Left lung (tissue), 10 donors: Measurements from ENCODE around the gene ASS1. TPM values are rescaled to one million over a fixed set of nuclear protein-coding genes. Genes with fewer than 3 reads are reported as not detected.

Experiments
- ATAC-seq: fragments of 200-7000 bp; cut with Tn5 transposase; one replicate; pipeline ENCODE4 v1.9.1; 2020; ENCODE audit warnings: moderate library complexity
- DNase-seq, 4 donors: peaks; one replicate each; pipeline ENCODE4 v3.0.0-alpha.2; 2013 to 2020
- H3K27ac ChIP-seq, 2 donors: fragments of 200-600 bp; sonication (generic) in 1 of 2; one replicate each; pipeline versions ENCODE4 v1.5.0 to v1.8.0; 2020 to 2021
- H3K27me3 ChIP-seq, 2 donors: fragments of 200-600 bp; sonication (generic) in 1 of 2; one replicate each; pipeline versions ENCODE4 v1.5.0 to v1.8.0; 2020 to 2021
- H3K36me3 ChIP-seq, 2 donors: fragments of 200-600 bp; sonication (generic) in 1 of 2; one replicate each; pipeline versions ENCODE4 v1.5.0 to v1.8.0; 2020 to 2021
- H3K4me1 ChIP-seq, 2 donors: fragments of 200-600 bp; one replicate each; pipeline ENCODE4 v1.8.0; 2021
- H3K4me3 ChIP-seq, 2 donors: fragments of 200-600 bp; sonication (generic) in 1 of 2; one replicate each; pipeline versions ENCODE4 v1.5.0 to v1.8.0; 2020 to 2021; ENCODE audit warnings: mild to moderate bottlenecking in 1 of 2
- H3K9me3 ChIP-seq, 2 donors: fragments of 200-600 bp; sonication (generic) in 1 of 2; one replicate each; pipeline versions ENCODE4 v1.5.0 to v1.8.0; 2020 to 2021
- intact Hi-C, 2 donors: fragments of 100-400 bp; cut with DNase I; formaldehyde crosslinking; loops; one replicate each; pipeline versions ENCODE4 v1.11.2 to v1.14.2; 2022
- polyA plus RNA-seq, 6 donors: library from polyadenylated mRNA; unstranded; fragments of 120-200 nt; gene quantifications; one replicate each; pipeline ENCODE4 v1.2.1, GENCODE V29; 2013; ENCODE audit not compliant: insufficient read length in 6 of 6
- total RNA-seq, 2 donors: library from RNA; stranded (reverse); fragmentation: NEBNext Ultra II Directional; extraction: Animal tissue kit (Norgen Biotek cat#: 25700); gene quantifications; one replicate each; pipeline ENCODE4 v1.2.1, GENCODE V29; 2021
- TF ChIP-seq, protein P1 (sequence below), 2 donors: fragments of 200-600 bp; sonication (generic) in 1 of 2; IDR thresholded peaks; one replicate each; pipeline versions ENCODE4 v1.5.0 to v1.8.0; 2021; ENCODE audit warnings: antibody characterized with exemption in 2 of 2
- donor health status: DM: no; HTN: yes; CAD: no.
- donor health status: DM: no; HTN: no; CAD: no.

Gene ASS1
- total and polyA plus RNA-seq, 8 donors, result 11.9 to 99.7 (median 27.8) TPM

DNA sequence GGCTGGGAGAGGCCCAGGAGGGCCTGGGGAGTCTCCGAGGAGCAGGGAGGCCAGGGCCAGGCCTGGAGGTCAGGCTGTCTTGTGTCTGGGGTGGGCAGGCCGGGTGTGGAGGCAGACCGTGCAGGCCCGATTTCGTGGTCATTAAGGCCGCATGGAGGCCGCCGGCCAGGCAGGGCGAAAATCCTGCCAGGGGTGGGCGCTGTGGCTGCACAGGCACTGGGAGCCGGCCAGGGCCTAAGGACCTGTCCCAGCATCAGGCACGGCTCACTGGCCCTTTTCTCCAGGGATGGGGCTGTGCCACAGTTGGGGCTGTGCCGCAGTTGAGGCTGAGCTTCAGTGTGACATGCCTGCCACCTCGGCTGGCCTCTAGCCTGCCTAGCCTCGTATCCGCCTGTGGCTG is 35.9 kb downstream of the ASS1 start:
- H3K4me3 ChIP-seq, result no peak overlapping the region
- peak in 1 of 4 donors; percentile 78 for DNase-seq

DNA sequence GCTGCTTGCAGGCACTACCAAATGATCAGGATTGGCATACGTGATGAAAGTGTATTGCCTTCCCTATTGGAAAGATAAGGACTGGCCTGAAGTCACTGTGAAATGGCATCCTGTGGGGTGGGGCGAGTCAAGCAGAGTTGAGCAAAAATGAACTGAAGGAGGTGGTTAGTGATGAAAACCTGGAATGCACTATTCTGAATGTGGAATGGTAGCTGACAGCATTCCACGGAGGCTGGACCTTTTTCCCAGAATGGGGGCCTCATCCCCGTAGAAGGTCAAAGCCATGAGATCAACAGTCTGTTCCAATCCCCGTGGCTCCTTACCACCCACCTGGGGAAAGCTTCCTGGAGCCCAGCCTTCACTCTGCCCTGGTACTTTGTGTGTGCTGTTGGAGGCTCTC is 37.7 kb downstream of the ASS1 start:
- TF ChIP-seq, protein P1, sequence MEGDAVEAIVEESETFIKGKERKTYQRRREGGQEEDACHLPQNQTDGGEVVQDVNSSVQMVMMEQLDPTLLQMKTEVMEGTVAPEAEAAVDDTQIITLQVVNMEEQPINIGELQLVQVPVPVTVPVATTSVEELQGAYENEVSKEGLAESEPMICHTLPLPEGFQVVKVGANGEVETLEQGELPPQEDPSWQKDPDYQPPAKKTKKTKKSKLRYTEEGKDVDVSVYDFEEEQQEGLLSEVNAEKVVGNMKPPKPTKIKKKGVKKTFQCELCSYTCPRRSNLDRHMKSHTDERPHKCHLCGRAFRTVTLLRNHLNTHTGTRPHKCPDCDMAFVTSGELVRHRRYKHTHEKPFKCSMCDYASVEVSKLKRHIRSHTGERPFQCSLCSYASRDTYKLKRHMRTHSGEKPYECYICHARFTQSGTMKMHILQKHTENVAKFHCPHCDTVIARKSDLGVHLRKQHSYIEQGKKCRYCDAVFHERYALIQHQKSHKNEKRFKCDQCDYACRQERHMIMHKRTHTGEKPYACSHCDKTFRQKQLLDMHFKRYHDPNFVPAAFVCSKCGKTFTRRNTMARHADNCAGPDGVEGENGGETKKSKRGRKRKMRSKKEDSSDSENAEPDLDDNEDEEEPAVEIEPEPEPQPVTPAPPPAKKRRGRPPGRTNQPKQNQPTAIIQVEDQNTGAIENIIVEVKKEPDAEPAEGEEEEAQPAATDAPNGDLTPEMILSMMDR (IDR thresholded peaks at IDR 0.05), result no peak
- intact Hi-C loops, result no loop called here
- ATAC-seq, result no peak
- H3K4me1 ChIP-seq, result no peaks in the 10 kb centered on the region
- no peak for DNase-seq
- H3K27ac ChIP-seq, result no peak overlapping the region
- no peak overlapping the region for H3K4me3 ChIP-seq
- H3K9me3 ChIP-seq, result no peaks in the 10 kb centered on the region
- H3K36me3 ChIP-seq, result peaks cover 0 to 28% of the 10 kb centered on the region in 2 donors
- H3K27me3 ChIP-seq, result peaks cover 0 to 11% of the 10 kb centered on the region in 2 donors

More for the DNA sequence above, 35.9 kb downstream of the ASS1 start:
- H3K9me3 ChIP-seq, result no peaks in the 10 kb centered on the region
- no peaks in the 10 kb centered on the region for H3K4me1 ChIP-seq
- H3K27me3 ChIP-seq, result peaks cover 0 to 11% of the 10 kb centered on the region in 2 donors
- H3K27ac ChIP-seq, result no peak overlapping the region
- peaks cover 0 to 39% of the 10 kb centered on the region in 2 donors for H3K36me3 ChIP-seq
- TF ChIP-seq, protein P1 (IDR thresholded peaks at IDR 0.05), result no peak
- intact Hi-C loops, result no loop called here
- no peak for ATAC-seq

DNA sequence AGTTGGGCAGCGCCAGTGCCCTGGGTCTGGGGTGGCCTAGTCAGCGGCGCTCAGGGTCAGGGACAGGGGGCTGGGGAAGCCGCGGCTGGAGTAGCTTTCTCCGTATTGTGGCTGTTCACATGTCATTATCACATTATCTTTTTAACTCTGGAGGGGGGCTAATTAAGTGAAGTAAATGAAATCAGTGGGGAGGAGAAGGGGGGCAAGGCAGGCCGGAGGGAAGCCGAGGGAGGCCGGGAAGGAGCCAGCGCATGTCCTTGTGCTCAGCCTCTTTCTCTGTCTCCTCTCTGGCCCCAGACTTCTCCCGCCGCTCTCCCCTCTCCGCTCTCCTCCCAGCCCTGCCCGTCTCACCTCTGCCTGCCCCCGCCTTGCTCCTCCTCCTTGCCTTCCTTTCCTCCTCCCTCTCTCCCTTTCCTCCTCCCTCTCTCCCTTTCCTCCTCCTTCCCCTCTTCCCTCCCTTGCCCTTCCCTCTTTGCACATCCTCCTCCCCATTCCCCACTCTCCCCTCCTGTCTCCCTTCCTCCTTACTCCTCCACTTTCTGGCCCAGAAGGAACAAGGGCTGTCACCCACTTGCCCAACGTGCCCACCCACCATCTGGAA is 38.7 kb downstream of the ASS1 start:
- Histone ChIP-seq H3K4me3 (no peak overlapping the region), H3K9me3 (no peaks in the 10 kb centered on the region), H3K27me3 (peaks cover 0 to 11% of the 10 kb centered on the region in 2 donors), H3K36me3 (peaks cover 0 to 18% of the 10 kb centered on the region in 2 donors), H3K27ac (no peak overlapping the region), H3K4me1 (no peaks in the 10 kb centered on the region)
- intact Hi-C loops, result no loop called here
- TF ChIP-seq, protein P1 (IDR thresholded peaks at IDR 0.05), result no peak
- DNase-seq (peak in 1 of 4 donors; percentile 53), ATAC-seq (no peak)

DNA sequence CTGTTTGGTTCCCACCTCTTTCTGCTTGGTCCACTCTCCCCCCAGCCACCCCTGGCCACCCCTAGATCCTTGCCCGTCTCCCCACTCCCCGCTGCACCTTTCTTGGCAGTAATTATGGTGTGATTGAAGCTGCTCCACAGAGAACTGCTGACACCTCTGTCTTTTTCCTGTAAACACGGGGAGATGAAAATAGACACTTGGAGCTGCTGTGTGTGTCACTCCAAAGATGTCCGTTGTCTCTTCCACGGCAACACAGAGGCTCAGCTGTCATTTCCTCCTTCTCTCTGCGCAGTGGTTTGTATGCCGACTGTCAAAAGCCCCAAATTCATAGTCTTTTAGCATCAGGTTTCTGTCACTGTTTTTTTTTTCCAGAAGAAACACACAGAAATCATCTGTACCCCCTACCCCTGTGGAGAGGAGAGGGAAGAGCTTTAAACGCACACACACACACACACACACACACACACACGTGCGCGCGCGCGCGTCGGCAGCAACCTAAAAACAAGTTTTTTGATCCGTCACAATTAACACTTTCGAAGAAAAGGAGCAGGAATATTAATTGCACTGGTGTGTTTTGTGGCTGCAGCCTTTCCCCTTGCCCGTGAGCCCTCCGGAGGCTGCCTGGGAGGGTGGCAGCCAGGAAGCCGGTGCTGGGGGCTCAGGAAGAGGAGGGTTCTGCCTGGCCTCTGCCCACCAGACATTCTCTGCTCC is 39.8 kb downstream of the ASS1 start:
- Histone ChIP-seq H3K27ac (no peak overlapping the region), H3K4me1 (no peaks in the 10 kb centered on the region), H3K9me3 (no peaks in the 10 kb centered on the region), H3K27me3 (peaks cover 0 to 11% of the 10 kb centered on the region in 2 donors), H3K4me3 (no peak overlapping the region), H3K36me3 (peaks cover 0 to 20% of the 10 kb centered on the region in 2 donors)
- intact Hi-C loops, result no loop called here
- TF ChIP-seq, protein P1 (IDR thresholded peaks at IDR 0.05), result no peak
- ATAC-seq, result no peak
- DNase-seq, result no peak

DNA sequence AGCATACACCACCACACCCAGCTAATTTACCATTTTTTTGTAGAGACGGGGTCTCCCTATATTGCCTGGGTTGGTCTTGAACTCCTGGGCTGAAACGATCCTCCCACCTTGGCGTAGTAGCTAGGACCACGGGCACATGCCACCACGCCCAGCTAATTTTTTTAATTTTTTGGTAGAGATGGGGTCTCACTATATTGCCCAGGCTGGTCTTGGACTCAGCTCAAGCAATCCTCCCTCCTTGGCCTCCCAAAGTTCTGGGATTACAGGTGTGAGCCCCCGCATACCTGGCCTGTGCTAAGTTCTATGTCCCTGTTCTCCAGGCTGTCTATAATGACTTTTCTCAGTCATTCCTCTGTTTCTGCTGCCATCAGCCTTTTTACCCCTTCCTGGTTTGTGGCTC is 41.3 kb downstream of the ASS1 start:
- Histone ChIP-seq H3K27ac (no peak overlapping the region), H3K27me3 (peaks cover 0 to 11% of the 10 kb centered on the region in 2 donors), H3K9me3 (no peaks in the 10 kb centered on the region), H3K36me3 (peaks cover 0 to 14% of the 10 kb centered on the region in 2 donors), H3K4me1 (no peaks in the 10 kb centered on the region), H3K4me3 (no peak overlapping the region)
- no peak for ATAC-seq
- TF ChIP-seq, protein P1 (IDR thresholded peaks at IDR 0.05), result no peak
- DNase-seq, result peak in 1 of 4 donors; percentile 10
- intact Hi-C loops, result no loop called here
